ENCODE measurements around the gene JAG1. TPM values are rescaled to one million over a fixed set of nuclear protein-coding genes. Genes with fewer than 3 reads are reported as not detected.

JAG1 gene
- total RNA-seq, 4 donors from 2014 or later, result 64.2 to 153 (median 85.7) TPM

GRCh38 chr20:10634211-10634610, 39.6 kb downstream of the JAG1 start:
- no peak for TF ChIP-seq CTCF (IDR thresholded peaks at IDR 0.05)
- ATAC-seq (ENCODE audit: low FRiP score), result no peak
- no peak for DNase-seq (ENCODE audit: low spot score)

- ATAC-seq (ENCODE audit: low FRiP score), result no peak
- no peak for DNase-seq (ENCODE audit: low spot score)
- TF ChIP-seq CTCF (IDR thresholded peaks at IDR 0.05), result no peak
Measured at GRCh38 chr20:10633718-10634117, 40.1 kb downstream of the JAG1 start.

GRCh38 chr20:10632721-10633509, 40.9 kb downstream of the JAG1 start:
- no peak for TF ChIP-seq CTCF (IDR thresholded peaks at IDR 0.05)
- DNase-seq (ENCODE audit: low spot score) (no peak), ATAC-seq (ENCODE audit: low FRiP score) (no peak)

- TF ChIP-seq CTCF (IDR thresholded peaks at IDR 0.05), result no peak
- DNase-seq (ENCODE audit: low spot score) (no peak), ATAC-seq (ENCODE audit: low FRiP score) (no peak)
Measured at GRCh38 chr20:10631126-10631525, 42.7 kb downstream of the JAG1 start.

GRCh38 chr20:10629946-10630650, 43.7 kb downstream of the JAG1 start:
- DNase-seq (ENCODE audit: low spot score) (no peak), ATAC-seq (ENCODE audit: low FRiP score) (peak; percentile 67)
- no peak for TF ChIP-seq CTCF (IDR thresholded peaks at IDR 0.05)

- DNase-seq (ENCODE audit: low spot score) (no peak), ATAC-seq (ENCODE audit: low FRiP score) (no peak)
- no peak for TF ChIP-seq CTCF (IDR thresholded peaks at IDR 0.05)
Measured at GRCh38 chr20:10626896-10627295, 46.9 kb downstream of the JAG1 start.

GRCh38 chr20:10625641-10626040, 48.2 kb downstream of the JAG1 start:
- ATAC-seq (ENCODE audit: low FRiP score) (no peak), DNase-seq (ENCODE audit: low spot score) (no peak)
- TF ChIP-seq CTCF (IDR thresholded peaks at IDR 0.05), result no peak

Data from omental fat pad (tissue), 4 donors.